ENCODE measurements around the gene PSMD11. TPM values are rescaled to one million over a fixed set of nuclear protein-coding genes. Genes with fewer than 3 reads are reported as not detected.

Gene PSMD11
- total RNA-seq, 1 experiment from 2014 or later: 163 TPM

- peak; percentile 52 for DNase-seq
- Histone ChIP-seq H3K4me3 (ENCODE audit: low read length) (peak overlapping the region; percentile 67), H3K9me3 (ENCODE audit: low read length) (no peaks in the 10 kb centered on the region), H3F3A (ENCODE audit: low read length, unreplicated experiment) (no peaks in the 10 kb centered on the region), H3K27me3 (ENCODE audit: low read length) (no peaks in the 10 kb centered on the region), H3K9ac (ENCODE audit: low read length) (peak overlapping the region; percentile 12; the same call in 1 of the 2 replicates), H3K4me1 (ENCODE audit: insufficient read depth, low read length) (peaks cover 6% of the 10 kb centered on the region; the same call in 1 of the 2 replicates), H4K20me1 (ENCODE audit: low read length) (no peaks in the 10 kb centered on the region), H3K79me2 (ENCODE audit: low read length) (no peaks in the 10 kb centered on the region), H3K9me2 (replicated peaks; ENCODE audit: low read length) (no peaks in the 10 kb centered on the region), H3K4me2 (ENCODE audit: low read length) (peak overlapping the region; percentile 87), H3K27ac (ENCODE audit: low read length) (no peak overlapping the region), H2AFZ (ENCODE audit: low read length) (peak overlapping the region; percentile 82), H3K36me3 (ENCODE audit: low read depth, low read length) (no peaks in the 10 kb centered on the region)
- ChIA-PET CTCF (no interaction called here), POLR2A (ENCODE audit: unreplicated experiment) (interaction anchor here (0.6 kb wide), 1 partner anchor 154 kb away, joined by 12 read pairs; no protein-coding TSS in a partner anchor)
- no TSS peak for BruUV-seq (replicated peaks)
- TF ChIP-seq EZH2 (IDR thresholded peaks at IDR 0.05; ENCODE audit: low read length, unreplicated experiment) (no peak), EZH2phosphoT487 (IDR thresholded peaks at IDR 0.05; ENCODE audit: borderline replicate concordance, low read length) (no peak)
- TF ChIP-seq, protein P1, sequence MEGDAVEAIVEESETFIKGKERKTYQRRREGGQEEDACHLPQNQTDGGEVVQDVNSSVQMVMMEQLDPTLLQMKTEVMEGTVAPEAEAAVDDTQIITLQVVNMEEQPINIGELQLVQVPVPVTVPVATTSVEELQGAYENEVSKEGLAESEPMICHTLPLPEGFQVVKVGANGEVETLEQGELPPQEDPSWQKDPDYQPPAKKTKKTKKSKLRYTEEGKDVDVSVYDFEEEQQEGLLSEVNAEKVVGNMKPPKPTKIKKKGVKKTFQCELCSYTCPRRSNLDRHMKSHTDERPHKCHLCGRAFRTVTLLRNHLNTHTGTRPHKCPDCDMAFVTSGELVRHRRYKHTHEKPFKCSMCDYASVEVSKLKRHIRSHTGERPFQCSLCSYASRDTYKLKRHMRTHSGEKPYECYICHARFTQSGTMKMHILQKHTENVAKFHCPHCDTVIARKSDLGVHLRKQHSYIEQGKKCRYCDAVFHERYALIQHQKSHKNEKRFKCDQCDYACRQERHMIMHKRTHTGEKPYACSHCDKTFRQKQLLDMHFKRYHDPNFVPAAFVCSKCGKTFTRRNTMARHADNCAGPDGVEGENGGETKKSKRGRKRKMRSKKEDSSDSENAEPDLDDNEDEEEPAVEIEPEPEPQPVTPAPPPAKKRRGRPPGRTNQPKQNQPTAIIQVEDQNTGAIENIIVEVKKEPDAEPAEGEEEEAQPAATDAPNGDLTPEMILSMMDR (conservative IDR thresholded peaks at IDR 0.05; ENCODE audit: low read depth, low read length): no peak
- ATAC-seq: peak; percentile 93
- intact Hi-C loops (cut with micrococcal nuclease): no loop called here
These were observed 75.2 kb downstream of the PSMD11 start for GRCh38 chr17:32519228-32520103.

GRCh38 chr17:32520104-32520701 is 75.9 kb downstream of the PSMD11 start:
- H3K4me3 ChIP-seq (ENCODE audit: low read length): peak overlapping the region; percentile 67; the same call in 1 of the 2 replicates
- no peaks in the 10 kb centered on the region for H3K36me3 ChIP-seq (ENCODE audit: low read depth, low read length)
- CTCF ChIA-PET: no interaction called here
- no peaks in the 10 kb centered on the region for H3K27me3 ChIP-seq (ENCODE audit: low read length)
- no peaks in the 10 kb centered on the region for H4K20me1 ChIP-seq (ENCODE audit: low read length)
- H3K9me3 ChIP-seq (ENCODE audit: low read length): no peaks in the 10 kb centered on the region
- BruUV-seq (replicated peaks): no TSS peak
- POLR2A ChIA-PET (ENCODE audit: unreplicated experiment): interaction anchor here (0.6 kb wide), 1 partner anchor 153 kb away, joined by 12 read pairs; no protein-coding TSS in a partner anchor
- intact Hi-C loops (cut with micrococcal nuclease): no loop called here
- H3K4me2 ChIP-seq (ENCODE audit: low read length): peak overlapping the region; percentile 87
- no peaks in the 10 kb centered on the region for H3F3A ChIP-seq (ENCODE audit: low read length, unreplicated experiment)
- no peaks in the 10 kb centered on the region for H3K9me2 ChIP-seq (replicated peaks; ENCODE audit: low read length)
- ATAC-seq (no peak; the same call in none of the 2 replicates), DNase-seq (no peak)
- H3K27ac ChIP-seq (ENCODE audit: low read length): no peak overlapping the region
- no peaks in the 10 kb centered on the region for H3K79me2 ChIP-seq (ENCODE audit: low read length)
- peak overlapping the region; percentile 12; the same call in 1 of the 2 replicates for H3K9ac ChIP-seq (ENCODE audit: low read length)
- H3K4me1 ChIP-seq (ENCODE audit: insufficient read depth, low read length): peaks cover 6% of the 10 kb centered on the region; the same call in 1 of the 2 replicates
- TF ChIP-seq, protein P1 (conservative IDR thresholded peaks at IDR 0.05; ENCODE audit: low read depth, low read length): no peak
- TF ChIP-seq EZH2 (IDR thresholded peaks at IDR 0.05; ENCODE audit: low read length, unreplicated experiment): no peak
- TF ChIP-seq EZH2phosphoT487 (IDR thresholded peaks at IDR 0.05; ENCODE audit: borderline replicate concordance, low read length): no peak
- peak overlapping the region; percentile 82 for H2AFZ ChIP-seq (ENCODE audit: low read length)

All from PC-3 (cell line).